Smooth muscle cell (in vitro differentiated cells): ENCODE results near the gene CDKL5. TPM values are rescaled to one million over a fixed set of nuclear protein-coding genes. Genes with fewer than 3 reads are reported as not detected.

Source experiments
- DNase-seq: peaks from one replicate; lab custom pipeline; 2025; ENCODE audit not compliant: unreplicated experiment; lab: John Stamatoyannopoulos, UW
- H2AFZ ChIP-seq: fragments of 200-600 bp; sonication (generic); 2 replicates; pipeline ENCODE4 v1.6.0; 2016; ENCODE audit warnings: antibody characterized with exemption, low read depth, mild to moderate bottlenecking
- H3F3A ChIP-seq: fragments of 200-600 bp; sonication (generic); 2 replicates; pipeline ENCODE4 v1.6.0; 2017; ENCODE audit warnings: antibody characterized with exemption, low read depth
- H3K27ac ChIP-seq: fragments of 200-600 bp; sonication (generic); 2 replicates; pipeline ENCODE4 v1.5.1; 2016; ENCODE audit warnings: low read depth, mild to moderate bottlenecking
- H3K27me3 ChIP-seq: fragments of 200-600 bp; sonication (generic); 2 replicates; pipeline ENCODE4 v1.6.1; 2016; ENCODE audit warnings: low read depth, mild to moderate bottlenecking
- H3K36me3 ChIP-seq: fragments of 200-600 bp; sonication (generic); 2 replicates; pipeline ENCODE4 v1.5.1; 2016; ENCODE audit warnings: low read depth
- H3K4me1 ChIP-seq: fragments of 200-600 bp; sonication (generic); 2 replicates; pipeline ENCODE4 v1.5.1; 2016; ENCODE audit warnings: low read depth
- H3K4me2 ChIP-seq: fragments of 200-600 bp; sonication (generic); 2 replicates; pipeline ENCODE4 v1.6.0; 2016; ENCODE audit warnings: mild to moderate bottlenecking
- H3K4me3 ChIP-seq: fragments of 200-600 bp; sonication (generic); 2 replicates; pipeline ENCODE4 v1.5.1; 2016; ENCODE audit warnings: mild to moderate bottlenecking
- H3K79me2 ChIP-seq: fragments of 200-600 bp; sonication (generic); 2 replicates; pipeline ENCODE4 v1.6.0; 2016; ENCODE audit warnings: low read depth, mild to moderate bottlenecking
- H3K9ac ChIP-seq: fragments of 200-600 bp; sonication (generic); 2 replicates; pipeline ENCODE4 v1.6.0; 2016; ENCODE audit warnings: low read depth
- H3K9me3 ChIP-seq: fragments of 200-600 bp; sonication (generic); replicated peaks from 2 replicates; pipeline ENCODE4 v1.5.1; 2016; ENCODE audit warnings: low read depth
- H4K20me1 ChIP-seq: fragments of 200-600 bp; sonication (generic); 2 replicates; pipeline ENCODE4 v1.6.0; 2016; ENCODE audit warnings: low read depth
- CTCF ChIP-seq: fragments of 200-600 bp; sonication (generic); IDR thresholded peaks from 2 replicates; pipeline ENCODE4 v1.5.1; 2017; ENCODE audit warnings: borderline replicate concordance, mild to moderate bottlenecking, antibody characterized with exemption; ENCODE audit not compliant: insufficient read depth, poor library complexity, severe bottlenecking
- WGBS: methylation state at CpG from one replicate; pipeline ENCODE4 v1.1.7; 2016; ENCODE audit warnings: low lambda C conversion rate; 5-methylcytosine and 5-hydroxymethylcytosine counted together
- polyA plus RNA-seq: library from polyadenylated mRNA; unstranded; fragments of >200 nt; fragmentation: Nextera tagmentation; extraction: Ambion mirVana; gene quantifications from 2 replicates; pipeline ENCODE4 v1.2.1, GENCODE V29; 2016
- total RNA-seq: library from RNA; depleted of rRNA; stranded (reverse); fragments of >200 nt; gene quantifications from 2 replicates; pipeline ENCODE4 v1.2.3, GENCODE V29; 2014

The CDKL5 gene
- total and polyA plus RNA-seq, 2 experiments from 2014 or later, result 3.4 to 14.4 TPM

GRCh38 chrX:18390941-18391538 is 34.4 kb upstream of the CDKL5 start:
- Histone ChIP-seq H3K9me3 (no peaks in the 10 kb centered on the region), H3K4me1 (no peaks in the 10 kb centered on the region), H3K27ac (no peak overlapping the region), H3F3A (no peaks in the 10 kb centered on the region), H3K4me3 (no peak overlapping the region), H2AFZ (no peak overlapping the region), H3K4me2 (no peak overlapping the region), H4K20me1 (no peaks in the 10 kb centered on the region), H3K27me3 (no peaks in the 10 kb centered on the region), H3K36me3 (no peaks in the 10 kb centered on the region), H3K9ac (no peak overlapping the region), H3K79me2 (no peaks in the 10 kb centered on the region)
- TF ChIP-seq CTCF, result peak; percentile 71
- WGBS, result 28% methylated on average over 9 of the region's 9 CpGs
- peak; percentile 4 for DNase-seq

GRCh38 chrX:18394477-18394876 is 30.9 kb upstream of the CDKL5 start:
- H3K27ac ChIP-seq, result no peak overlapping the region
- no peaks in the 10 kb centered on the region for H4K20me1 ChIP-seq
- H2AFZ ChIP-seq, result no peak overlapping the region
- no peaks in the 10 kb centered on the region for H3K4me1 ChIP-seq
- no peak overlapping the region for H3K9ac ChIP-seq
- H3K4me2 ChIP-seq, result no peak overlapping the region
- H3K27me3 ChIP-seq, result no peaks in the 10 kb centered on the region
- no peaks in the 10 kb centered on the region for H3K79me2 ChIP-seq
- DNase-seq, result no peak
- no peaks in the 10 kb centered on the region for H3F3A ChIP-seq
- 78% methylated on average over 11 of the region's 11 CpGs for WGBS
- no peaks in the 10 kb centered on the region for H3K9me3 ChIP-seq
- no peak overlapping the region for H3K4me3 ChIP-seq
- no peaks in the 10 kb centered on the region for H3K36me3 ChIP-seq
- TF ChIP-seq CTCF, result no peak

- H3K4me3 ChIP-seq, result no peak overlapping the region
- no peak overlapping the region for H3K9ac ChIP-seq
- no peaks in the 10 kb centered on the region for H3K9me3 ChIP-seq
- no peaks in the 10 kb centered on the region for H4K20me1 ChIP-seq
- no peak for DNase-seq
- H3K4me2 ChIP-seq, result no peak overlapping the region
- H3K79me2 ChIP-seq, result no peaks in the 10 kb centered on the region
- H3K27me3 ChIP-seq, result no peaks in the 10 kb centered on the region
- H2AFZ ChIP-seq, result no peak overlapping the region
- TF ChIP-seq CTCF, result no peak
- WGBS, result 62% methylated on average over 4 of the region's 4 CpGs
- H3K36me3 ChIP-seq, result no peaks in the 10 kb centered on the region
- peaks cover 3% of the 10 kb centered on the region for H3F3A ChIP-seq
- no peak overlapping the region for H3K27ac ChIP-seq
- H3K4me1 ChIP-seq, result no peaks in the 10 kb centered on the region
Measured at GRCh38 chrX:18401848-18402213, 23.6 kb upstream of the CDKL5 start.
